ENCODE measurements around the gene GPSM1. TPM values are rescaled to one million over a fixed set of nuclear protein-coding genes. Genes with fewer than 3 reads are reported as not detected.

The GPSM1 gene
- total RNA-seq, 1 experiment from 2014 or later = 6.6 TPM

DNA sequence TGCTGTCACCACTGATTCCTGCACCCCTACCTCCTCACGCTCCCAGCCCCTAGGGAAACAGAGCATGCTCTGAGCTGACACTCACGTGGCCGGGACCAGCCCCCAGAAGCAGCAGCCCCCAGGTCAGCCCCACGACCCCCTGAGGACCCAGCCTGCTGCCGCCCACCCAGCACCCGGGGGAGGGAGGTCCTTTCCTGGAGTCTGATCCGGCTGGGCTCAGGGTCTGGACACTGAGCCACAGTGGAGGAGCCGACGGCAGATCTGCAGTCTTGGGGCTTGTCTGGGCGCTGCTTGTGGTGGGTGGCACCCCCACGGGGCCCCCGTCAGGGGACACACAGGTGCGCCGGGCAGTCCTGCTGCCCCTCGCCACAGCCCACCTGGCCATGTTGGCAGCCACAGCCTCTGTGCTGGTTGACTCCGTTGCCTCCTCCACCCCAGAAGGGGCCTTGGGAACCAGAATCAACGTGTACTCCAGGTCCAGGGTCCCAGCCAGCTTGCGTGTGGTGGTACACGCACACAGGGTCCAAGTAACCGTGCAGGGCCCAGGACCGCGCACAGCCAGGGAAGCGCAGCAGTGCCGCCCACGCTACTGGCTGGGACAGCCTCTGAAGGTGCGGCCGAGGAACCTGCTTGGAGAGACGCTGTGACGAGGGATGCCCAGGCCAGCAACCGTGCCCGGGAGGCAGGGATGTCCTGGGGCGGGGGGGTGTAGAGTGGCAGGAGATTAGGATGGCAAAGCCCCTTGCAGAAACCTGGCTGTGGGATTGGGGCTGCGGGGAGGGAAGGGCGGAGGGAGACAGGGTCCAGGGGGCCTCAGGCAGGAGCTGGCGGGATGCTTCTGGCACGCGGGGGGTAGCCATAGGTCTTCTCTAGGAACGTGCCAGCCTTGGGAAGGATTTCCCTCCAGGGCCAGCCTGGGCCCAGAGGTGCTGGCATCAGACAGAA lies 32.7 kb downstream of the GPSM1 start:
- no peak for DNase-seq (ENCODE audit: low read depth)

DNA sequence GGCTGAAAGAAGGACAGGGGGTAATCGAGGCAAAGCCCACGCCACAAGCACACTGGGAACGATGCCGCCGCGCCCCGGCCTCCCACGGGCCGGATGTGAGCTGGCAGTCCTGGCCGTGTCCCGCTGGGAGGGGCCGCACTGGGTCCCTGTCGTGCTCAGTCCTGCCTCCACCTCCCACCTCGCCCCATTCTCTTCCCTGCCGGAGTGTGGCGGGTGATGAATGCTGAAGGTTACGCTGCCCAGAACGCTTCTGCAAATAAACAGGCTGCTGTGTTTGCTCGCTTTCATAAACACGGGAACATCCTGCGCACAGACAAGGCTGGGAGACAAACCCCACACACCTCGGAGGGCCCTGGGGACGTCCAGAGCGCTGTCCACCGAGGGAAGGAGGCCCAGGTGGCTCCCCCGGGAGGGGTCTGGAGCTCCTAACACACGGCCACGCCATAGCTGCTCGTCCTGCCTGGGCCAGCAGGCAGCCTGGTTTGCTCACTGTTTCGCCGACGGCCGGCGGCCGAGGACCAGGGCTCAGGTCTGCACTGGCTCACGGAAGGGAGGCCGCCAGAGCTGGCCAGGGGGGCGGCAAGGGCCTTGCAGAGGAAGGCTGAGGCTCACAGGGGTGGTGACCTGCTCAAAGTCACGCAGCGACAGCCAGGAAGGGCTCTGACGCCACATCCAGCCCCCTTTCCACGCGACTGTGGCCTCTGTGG lies 33.9 kb downstream of the GPSM1 start:
- no peak for DNase-seq (ENCODE audit: low read depth)

DNA sequence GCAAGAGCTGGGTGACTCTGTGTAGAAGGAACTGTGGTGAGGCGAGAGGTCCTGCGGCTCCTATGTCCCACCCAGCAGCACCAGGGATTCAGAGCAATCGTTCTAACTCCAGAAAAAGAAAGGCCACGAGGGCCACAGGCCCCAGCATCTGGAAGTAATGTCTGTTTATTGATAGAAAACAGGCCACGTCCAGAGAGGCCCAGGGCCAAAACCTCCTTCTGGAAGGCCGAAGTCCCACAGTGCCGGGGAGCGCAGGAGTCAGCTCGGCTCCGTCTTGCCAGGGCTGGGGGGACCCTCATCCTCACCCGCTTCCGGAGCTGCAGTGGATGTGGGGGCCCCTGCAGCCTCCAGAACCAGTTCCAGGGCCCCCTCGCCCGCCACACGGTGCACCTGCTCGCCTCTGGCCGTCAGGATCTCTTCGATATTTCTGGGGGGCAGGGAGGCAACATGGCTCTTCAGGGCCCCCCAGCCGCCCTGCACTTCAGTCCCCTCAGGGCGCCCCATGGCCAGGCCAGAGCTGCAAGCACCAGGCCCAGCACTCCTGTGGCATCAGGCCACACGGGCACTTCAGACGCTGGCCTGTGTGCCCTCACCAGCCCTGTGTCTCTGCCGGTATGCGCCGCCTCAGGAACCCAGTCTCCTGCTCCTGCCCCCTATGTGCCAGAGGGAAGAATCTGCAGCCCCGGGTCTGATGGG lies 34.6 kb downstream of the GPSM1 start:
- no peak for DNase-seq (ENCODE audit: low read depth)

DNA sequence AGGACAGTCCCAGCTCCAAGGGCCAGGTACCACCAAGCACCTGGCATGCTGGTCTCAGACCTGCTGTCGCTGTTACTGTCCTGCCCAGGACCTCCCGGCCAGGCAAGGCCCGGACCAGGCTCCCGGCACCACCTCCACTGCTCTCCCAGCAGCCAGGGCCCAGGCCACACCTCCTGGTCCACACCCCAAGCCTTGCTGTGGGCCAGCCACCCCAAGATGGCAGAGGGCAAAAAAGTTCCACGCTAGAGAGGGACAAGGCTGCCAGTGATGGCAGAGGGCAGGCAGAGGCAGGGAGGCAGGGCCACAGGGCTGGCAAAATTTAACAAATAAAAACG lies 35.1 kb downstream of the GPSM1 start:
- no peak for DNase-seq (ENCODE audit: low read depth)

DNA sequence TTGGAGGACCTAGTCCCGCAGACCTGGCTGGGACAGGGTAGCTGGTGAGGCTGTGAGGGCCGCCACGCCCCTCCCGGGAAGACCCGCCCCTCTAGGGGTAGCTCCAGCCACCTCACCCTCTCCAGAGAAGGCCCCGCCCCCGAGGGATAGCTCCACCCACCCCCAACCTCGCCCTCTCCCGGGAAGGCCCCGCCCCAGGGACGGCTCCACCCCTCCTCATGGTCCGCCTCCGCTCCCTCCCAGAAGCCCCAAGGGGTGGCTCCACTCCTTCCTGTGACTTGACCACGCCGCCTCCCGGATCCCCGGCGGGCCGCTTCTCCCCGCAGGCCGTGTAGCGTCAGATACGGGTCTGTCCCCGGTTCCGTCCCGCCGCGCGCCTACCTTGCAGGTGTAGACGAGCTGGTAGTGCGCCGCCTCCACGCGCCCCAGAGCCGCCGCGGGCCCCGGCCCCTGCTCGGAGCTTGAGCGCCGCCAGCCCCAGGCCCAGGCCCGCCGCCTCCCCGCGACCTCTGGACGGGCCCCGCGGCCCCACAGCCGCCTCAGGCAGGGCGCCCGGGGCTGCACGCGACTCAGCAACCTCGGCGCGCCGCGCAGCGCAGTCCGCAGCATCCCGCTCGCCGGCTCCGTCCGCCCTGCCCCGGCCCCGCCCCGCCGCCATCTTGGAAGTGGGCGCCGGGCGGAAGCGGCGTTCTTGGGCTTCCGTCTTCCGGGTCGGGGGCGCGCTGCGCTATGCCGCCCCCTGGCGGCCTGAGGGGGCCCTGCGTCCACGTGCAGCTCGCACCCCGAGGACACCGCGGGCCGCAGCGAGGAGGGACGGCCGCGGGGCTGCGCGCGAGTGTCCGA lies 36.0 kb downstream of the GPSM1 start, which contains the start of gene DNLZ:
TSS of gene DNLZ (minus strand) at position 639 of the 843 bp plus-strand sequence. CDS start at position 609, 30 bp downstream.
- peak; percentile 89 for DNase-seq (ENCODE audit: low read depth)

DNA sequence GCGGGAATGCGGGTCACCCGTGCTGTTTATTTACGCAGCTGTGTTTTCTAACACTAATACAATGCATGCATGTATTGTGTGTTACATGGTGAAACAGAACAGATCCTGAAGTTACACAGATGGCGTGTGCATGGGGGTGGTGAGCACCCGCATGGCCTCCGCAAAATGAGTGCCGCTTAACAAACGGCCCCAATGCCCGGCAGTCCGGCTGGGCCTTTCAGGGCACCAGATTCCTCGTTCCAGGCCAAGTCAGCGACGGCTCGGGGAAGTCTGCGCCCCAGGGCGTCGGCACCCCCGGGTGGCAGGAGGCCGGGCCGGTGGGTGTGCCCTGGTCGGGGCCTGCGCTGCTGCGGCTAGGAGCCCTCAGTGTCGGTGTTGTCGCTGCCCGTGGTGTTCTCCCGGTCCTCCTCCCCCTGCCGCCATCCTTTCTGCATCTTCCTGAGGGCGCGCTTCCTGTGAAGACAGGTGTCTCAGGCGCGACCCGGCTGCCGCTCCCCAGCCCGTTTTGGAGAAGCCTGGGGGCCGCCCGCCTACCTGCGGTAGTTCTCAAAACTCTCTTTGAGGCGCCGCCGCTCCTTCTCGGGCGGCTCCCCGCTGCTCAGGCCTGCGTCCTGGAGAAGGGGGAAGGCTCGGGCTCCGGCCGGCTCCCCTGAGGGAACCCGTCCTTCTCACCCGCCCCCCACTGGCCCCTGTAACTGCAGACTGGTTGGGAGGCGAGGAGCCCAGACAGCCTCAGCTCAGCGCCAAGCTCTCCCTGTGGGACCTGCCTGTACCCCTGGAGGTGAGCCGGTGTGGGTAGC lies 36.8 kb downstream of the GPSM1 start:
- no peak for DNase-seq (ENCODE audit: low read depth)

DNA sequence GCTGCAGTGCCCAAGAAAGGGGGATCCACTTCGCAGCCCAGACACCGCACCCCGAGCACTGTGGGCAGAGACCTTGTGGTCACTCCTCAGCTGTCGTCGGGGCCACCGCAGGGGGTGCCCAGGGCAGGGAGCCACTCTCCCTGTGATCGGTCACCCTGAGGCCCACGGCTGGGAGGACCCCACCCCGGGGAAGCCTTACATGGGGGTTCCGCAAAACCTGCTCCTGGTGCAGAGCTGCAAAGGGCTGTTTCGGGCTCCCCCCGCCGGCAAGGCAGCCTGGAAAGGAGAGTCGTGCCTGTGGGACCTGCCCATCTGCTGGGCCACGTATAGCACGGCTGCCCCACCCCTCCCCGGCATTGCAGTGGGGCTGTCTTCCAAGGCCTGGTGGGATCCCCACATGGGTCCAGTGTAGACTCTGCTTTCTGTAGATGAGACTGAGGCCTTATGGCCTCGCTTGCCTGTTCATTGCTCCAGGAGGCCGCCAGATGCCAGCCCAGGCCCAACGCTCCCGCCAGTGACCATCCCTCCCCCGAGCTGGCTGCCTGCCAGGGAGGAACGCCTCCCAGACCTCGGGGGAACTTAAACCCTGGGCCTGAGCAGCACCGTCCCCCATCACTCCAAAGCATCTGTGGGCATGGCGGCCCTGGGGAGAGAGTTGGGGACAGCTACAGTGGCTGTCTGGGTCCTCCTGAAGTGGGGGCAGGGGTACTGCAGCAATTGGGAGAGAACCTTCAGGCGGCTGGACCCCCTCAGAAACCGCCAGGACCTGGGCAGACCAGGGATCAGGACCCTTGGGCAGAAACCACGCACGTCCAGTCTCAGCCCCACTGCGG lies 37.8 kb downstream of the GPSM1 start:
- DNase-seq (ENCODE audit: low read depth) = no peak

DNA sequence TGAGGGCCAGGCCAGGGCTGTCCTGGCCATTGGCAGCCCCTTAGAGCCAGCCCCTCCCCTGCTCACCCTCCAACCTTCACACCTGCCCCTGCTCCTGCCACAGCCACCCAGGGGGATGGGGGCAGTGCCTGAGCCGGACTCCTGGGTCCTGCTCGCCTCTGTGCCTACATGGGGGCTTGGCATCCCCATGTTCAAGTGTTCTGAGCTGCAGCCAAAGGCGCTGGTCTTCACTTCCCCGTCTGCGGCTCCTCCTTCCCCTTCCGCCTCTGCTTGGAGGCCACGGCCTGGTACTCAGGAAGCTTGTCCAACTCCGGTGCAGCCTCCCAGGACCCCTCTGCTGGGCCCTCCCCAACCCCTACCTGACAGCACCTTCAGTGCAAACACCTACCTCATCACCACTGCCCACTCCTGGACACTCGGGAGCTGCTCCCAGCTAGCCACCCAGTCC lies 38.5 kb downstream of the GPSM1 start:
- DNase-seq (ENCODE audit: low read depth) = no peak

DNA sequence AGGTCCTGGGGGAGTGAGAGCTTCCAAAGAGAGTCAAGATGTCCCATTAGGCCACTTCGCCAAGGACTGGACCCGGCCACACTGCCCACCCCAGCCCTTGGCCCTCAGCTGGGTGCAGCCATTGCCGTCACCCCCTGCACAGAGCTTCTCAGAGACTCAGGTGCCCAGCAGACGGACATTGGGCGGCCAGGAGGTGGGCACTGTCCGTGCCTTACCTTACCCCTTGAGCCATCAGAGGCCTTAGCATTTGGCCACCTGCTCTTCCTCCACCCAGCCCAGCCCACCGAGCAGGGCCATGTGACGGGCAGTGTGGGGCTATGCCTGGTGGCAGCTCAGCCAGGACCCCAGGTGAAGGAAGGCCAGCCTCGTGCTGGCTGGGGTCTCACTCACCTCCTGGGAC lies 39.5 kb downstream of the GPSM1 start:
- no peak for DNase-seq (ENCODE audit: low read depth)

DNA sequence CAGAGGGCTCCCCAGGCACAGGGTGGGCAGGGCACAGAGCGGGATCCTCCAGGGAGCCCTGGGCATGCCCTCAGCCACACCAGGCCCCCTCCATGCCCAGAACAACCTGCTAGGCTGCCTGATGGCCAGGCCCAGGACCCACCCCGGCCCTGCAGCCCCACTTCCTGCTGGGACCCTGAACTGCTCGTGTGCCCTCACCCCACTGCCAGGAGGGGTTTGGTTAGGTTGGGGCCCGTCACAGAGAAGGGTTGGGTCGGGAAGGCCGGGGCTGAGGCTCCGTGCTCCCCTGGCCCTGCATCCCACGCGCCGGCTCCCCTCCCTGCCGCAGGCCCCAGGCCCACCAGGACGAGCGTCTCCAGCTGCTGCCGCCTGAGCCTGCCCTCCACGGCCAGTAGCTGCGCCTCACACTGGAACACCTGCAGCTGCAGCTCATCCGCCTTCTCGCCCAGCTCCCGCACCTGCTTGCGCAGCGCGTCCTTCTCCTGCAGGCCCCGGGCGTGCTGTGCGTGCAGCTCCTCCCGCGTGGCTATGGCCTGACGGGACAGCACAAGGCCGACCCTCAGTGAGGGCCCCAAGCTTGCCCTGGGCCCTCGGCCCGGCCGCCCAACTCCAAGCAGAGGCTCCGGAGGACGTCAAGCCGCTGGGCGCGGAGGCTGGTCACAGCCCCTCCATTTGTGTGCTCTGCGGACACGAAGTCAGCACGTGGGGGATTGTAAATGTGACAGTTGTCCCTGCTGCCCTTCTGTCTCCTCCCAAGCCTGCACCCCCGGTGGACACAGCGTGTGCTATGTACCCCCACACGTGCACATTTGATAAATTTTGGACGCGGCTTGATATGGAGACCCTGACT lies 40.2 kb downstream of the GPSM1 start:
- no peak for DNase-seq (ENCODE audit: low read depth)

DNA sequence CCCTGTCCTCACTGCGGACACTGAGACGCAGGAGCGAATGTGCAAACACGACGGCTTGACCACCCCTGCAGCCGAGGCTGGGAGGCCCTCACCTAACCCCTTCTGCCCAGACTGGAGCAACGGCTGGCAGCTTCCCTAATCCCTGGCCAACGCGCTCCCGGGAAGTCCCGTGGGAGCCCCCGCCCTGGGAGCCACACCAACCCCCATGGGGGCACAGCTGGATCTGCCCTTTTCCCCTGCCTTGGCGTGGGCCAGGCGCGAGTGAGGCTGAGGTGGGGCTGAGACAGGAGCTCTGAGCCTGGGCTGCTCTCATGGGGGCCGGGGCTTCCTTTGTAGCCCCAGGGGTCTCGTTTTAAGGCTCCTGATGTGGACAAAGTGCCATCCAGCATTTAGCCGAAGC lies 40.9 kb downstream of the GPSM1 start:
- DNase-seq (ENCODE audit: low read depth) = no peak

DNA sequence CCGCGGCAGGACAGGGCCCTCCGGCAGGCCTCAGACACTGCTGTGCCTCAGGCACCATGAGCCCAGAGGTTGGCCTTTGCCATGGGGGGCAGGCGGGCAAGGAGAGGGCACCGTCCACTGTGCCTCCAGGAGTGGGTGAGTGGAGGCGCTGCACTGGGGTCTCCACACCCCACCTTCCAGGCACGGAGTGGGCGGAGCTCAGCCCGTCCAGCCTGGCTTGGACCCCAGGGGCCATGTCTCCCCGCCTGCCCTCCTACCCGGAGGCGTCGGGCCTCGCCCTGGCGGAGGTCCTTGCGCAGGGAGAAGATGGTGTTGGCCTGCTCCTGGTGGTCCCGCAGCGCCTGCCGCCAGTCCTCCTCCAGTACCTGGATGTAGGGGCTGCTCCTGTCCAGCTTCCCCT lies 42.7 kb downstream of the GPSM1 start:
- no peak for DNase-seq (ENCODE audit: low read depth)

DNA sequence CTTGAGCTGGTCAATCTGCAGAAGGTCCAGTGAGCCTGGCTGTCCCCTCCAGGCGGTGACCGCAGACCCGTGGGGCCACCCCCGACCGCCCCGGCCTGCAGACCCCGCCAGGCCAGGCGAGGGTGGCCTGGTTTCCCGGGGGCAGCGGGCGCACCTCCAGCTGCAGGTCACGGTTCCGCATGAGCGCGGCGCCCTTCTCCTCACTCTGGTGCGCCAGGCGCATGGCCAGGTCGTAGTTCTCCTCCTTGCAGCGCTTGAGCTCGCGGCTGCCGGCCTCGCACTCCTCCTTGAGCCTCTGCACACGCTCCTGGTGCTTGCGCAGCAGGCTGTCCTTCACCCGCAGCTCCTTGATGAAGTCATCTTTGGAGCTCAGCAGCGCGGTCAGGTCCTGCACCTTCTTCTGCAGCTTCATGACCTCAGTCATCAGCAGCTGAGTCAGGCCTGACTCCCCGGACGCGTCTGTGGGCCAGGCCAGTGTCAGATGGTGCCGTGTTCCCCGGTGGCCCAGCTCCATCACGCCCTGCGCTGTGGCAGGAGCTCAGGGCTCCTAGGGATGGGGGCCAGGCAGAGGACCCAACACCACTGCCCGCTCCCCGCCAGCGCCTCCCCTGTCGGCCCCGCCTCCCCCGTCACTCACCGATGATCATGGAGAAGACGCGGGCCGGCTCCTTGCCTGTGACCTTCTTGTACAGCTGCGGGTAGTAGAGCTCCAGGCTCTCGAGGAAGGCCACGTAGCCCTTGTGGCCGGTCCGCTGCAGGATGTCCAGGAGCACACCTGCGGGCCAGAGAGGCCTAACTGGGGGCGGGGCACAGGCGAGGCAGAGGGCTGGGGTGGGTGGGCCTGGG lies 43.6 kb downstream of the GPSM1 start:
- DNase-seq (ENCODE audit: low read depth) = no peak

DNA sequence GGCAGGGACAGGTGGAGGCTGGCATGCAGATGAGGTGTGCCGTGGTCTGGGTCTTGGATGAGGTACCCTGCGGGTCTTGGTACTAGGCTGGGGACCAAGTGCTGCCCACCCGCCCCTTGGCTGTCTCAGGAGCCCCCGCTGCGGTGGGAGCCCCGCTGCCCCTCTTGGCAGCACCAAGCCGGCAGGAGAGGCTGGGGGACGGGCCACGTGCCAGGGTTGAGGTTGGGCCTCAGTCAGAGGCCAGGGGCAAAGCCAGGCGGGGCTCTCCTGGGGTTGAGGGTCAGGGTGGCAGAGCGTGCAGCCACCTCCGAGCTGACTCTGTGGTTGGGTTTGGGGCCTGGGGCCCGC lies 44.2 kb downstream of the GPSM1 start:
- DNase-seq (ENCODE audit: low read depth) = no peak

DNA sequence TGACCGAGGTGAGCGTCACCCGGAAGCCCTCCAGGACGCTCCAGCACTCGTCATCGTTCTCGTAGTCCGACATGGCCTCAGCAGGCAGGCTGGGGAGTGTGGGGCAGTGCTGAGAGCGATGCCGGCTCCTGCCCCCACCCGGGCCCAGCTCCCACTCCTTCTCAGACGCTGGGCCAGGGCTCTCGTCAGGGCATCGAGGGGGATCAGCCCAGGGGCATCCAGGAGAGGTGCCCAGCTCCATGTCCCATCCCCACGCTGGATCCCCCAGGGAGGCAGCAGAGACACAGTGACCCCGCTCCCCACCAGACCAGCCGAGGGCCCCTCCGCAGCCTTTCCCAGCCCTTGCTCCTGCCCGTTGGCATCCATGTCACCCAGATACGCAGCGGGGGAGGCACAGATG lies 44.7 kb downstream of the GPSM1 start:
- no peak for DNase-seq (ENCODE audit: low read depth)

DNA sequence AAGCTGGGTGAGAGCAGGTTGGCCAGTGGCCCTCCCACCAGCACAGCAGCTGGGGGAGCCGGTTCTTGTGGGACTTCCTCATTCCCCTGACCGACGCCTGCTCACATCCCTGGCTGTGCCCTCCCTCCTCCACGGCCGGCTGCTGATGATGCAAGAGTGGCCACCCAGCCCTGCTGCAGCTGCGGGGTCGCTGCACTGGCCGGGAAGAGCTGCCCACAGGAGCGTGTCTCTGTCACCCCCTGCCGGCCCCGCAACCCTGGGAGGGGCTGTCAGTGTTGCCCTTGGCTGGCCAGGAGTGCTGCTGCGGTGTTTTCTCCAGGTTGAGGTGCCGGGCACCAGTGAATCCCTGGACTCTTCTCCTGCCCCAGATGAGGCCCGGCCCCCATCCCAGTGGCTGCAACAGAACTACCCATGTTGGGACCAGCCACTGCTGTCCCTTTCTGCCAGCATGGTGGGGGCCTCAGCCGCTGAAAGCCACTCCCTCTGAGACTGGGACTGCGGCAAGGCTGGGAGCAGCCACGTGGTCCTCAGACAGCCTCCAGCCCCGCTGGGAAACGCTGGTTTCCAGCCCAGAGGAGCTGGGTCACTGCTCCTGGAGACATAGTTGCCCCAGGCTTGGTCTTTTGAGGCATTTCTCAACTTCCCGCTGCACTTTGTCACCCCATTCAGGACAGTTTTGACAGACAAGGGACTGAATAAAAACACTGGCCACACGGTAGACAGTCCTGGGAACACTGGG lies 45.4 kb downstream of the GPSM1 start:
- peak; percentile 73 for DNase-seq (ENCODE audit: low read depth)

All from RPMI7951 (cell line).